Endometrium (tissue), 2 donors: Measurements from ENCODE around the gene CEP128.
A peak's percentile ranks its signal among the peaks of the same experiment; 100 is the strongest.

Experiments used
- FAIRE-seq: peaks from 2 replicates; lab custom pipeline; 2012; peaks lifted over from hg19 to GRCh38; lab: Jason Lieb, UNC
- donor health status: control.
- donor health status: control.

CEP128 gene

GRCh38 chr14:80608563-80608962 is 333.0 kb downstream of the CEP128 start:
- no peak for FAIRE-seq

GRCh38 chr14:80607430-80608190 is 333.9 kb downstream of the CEP128 start:
- FAIRE-seq = no peak

- no peak for FAIRE-seq
These were observed 335.2 kb downstream of the CEP128 start for GRCh38 chr14:80606347-80606772.

GRCh38 chr14:80605536-80605935 is 336.0 kb downstream of the CEP128 start:
- FAIRE-seq = no peak

GRCh38 chr14:80602946-80603345 is 338.6 kb downstream of the CEP128 start:
- FAIRE-seq = no peak

- peak; percentile 50 for FAIRE-seq
These were observed 354.3 kb downstream of the CEP128 start for GRCh38 chr14:80587096-80587724.

GRCh38 chr14:80586131-80586530 is 355.4 kb downstream of the CEP128 start:
- FAIRE-seq = no peak

GRCh38 chr14:80585506-80585835 is 356.1 kb downstream of the CEP128 start:
- no peak for FAIRE-seq

GRCh38 chr14:80584744-80585505 is 356.6 kb downstream of the CEP128 start:
- FAIRE-seq = no peak

- no peak for FAIRE-seq
These were observed 363.9 kb downstream of the CEP128 start for GRCh38 chr14:80577599-80577998.

- FAIRE-seq = no peak
These were observed 365.1 kb downstream of the CEP128 start for GRCh38 chr14:80576401-80576800.

GRCh38 chr14:80575763-80576162 is 365.8 kb downstream of the CEP128 start:
- no peak for FAIRE-seq

- no peak for FAIRE-seq
These were observed 368.9 kb downstream of the CEP128 start for GRCh38 chr14:80572666-80573065.

- FAIRE-seq = peak; percentile 89
These were observed 370.6 kb downstream of the CEP128 start for GRCh38 chr14:80570930-80571298.

- no peak for FAIRE-seq
These were observed 373.5 kb downstream of the CEP128 start for GRCh38 chr14:80567905-80568536.

- FAIRE-seq = no peak
These were observed 376.5 kb downstream of the CEP128 start for GRCh38 chr14:80565001-80565400.

- no peak for FAIRE-seq
These were observed 377.5 kb downstream of the CEP128 start for GRCh38 chr14:80564051-80564450.

GRCh38 chr14:80560800-80561657 is 380.5 kb downstream of the CEP128 start:
- FAIRE-seq = no peak

- no peak for FAIRE-seq
These were observed 387.4 kb downstream of the CEP128 start for GRCh38 chr14:80554139-80554538.

GRCh38 chr14:80549141-80549540 is 392.4 kb downstream of the CEP128 start:
- no peak for FAIRE-seq

- FAIRE-seq = no peak
These were observed 395.3 kb downstream of the CEP128 start for GRCh38 chr14:80545935-80546854.
